SK-N-MC (cell line): ENCODE results near the gene GNPAT.

ENCODE experiments used
- EZH2 ChIP-seq: fragments of 200-600 bp; sonication (generic); IDR thresholded peaks from one replicate; pipeline ENCODE4 v1.6.1; 2017; ENCODE audit warnings: antibody characterized with exemption
- POLR2AphosphoS5 ChIP-seq: IDR thresholded peaks from 2 replicates; pipeline ENCODE4 v1.6.1; 2012; ENCODE audit warnings: mild to moderate bottlenecking, low read depth, low read length, borderline replicate concordance

GRCh38 chr1:231217056-231217455, 24.0 kb upstream of the GNPAT start:
- TF ChIP-seq POLR2AphosphoS5: no peak
- TF ChIP-seq EZH2: no peak
